KMS-11 (cell line): ENCODE data around the gene SLC37A1.

ENCODE experiments used
- H2AFZ ChIP-seq: fragments of 200-600 bp; sonication (generic); 2 replicates; pipeline ENCODE4 v1.6.1; 2016; ENCODE audit warnings: antibody characterized with exemption, mixed run types, low read depth
- H3K27ac ChIP-seq: fragments of 200-600 bp; sonication (generic); 2 replicates; pipeline ENCODE4 v1.6.1; 2016; ENCODE audit warnings: mild to moderate bottlenecking, mixed run types
- H3K27me3 ChIP-seq: fragments of 200-600 bp; sonication (generic); 2 replicates; pipeline ENCODE4 v1.6.1; 2017; ENCODE audit warnings: mild to moderate bottlenecking, low read depth, mixed run types, moderate library complexity; ENCODE audit not compliant: insufficient read depth
- H3K36me3 ChIP-seq: fragments of 200-600 bp; sonication (generic); 2 replicates; pipeline ENCODE4 v1.6.1; 2017; ENCODE audit warnings: mild to moderate bottlenecking, mixed run types; ENCODE audit not compliant: insufficient read depth
- H3K4me1 ChIP-seq: fragments of 200-600 bp; sonication (generic); 2 replicates; pipeline ENCODE4 v1.6.1; 2016; ENCODE audit warnings: mild to moderate bottlenecking, low read depth, mixed run types; ENCODE audit not compliant: poor library complexity, severe bottlenecking
- H3K4me2 ChIP-seq: fragments of 200-600 bp; sonication (generic); 2 replicates; pipeline ENCODE4 v1.7.0; 2016; ENCODE audit warnings: mild to moderate bottlenecking, mixed run types
- H3K4me3 ChIP-seq: fragments of 200-600 bp; sonication (generic); IDR thresholded peaks from 2 replicates; pipeline ENCODE4 v1.6.1; 2017; ENCODE audit warnings: low read depth, low read length, mixed read lengths; ENCODE audit not compliant: insufficient read depth
- H3K79me2 ChIP-seq: fragments of 200-600 bp; sonication (generic); 2 replicates; pipeline ENCODE4 v1.6.1; 2016; ENCODE audit warnings: low read depth, mixed run types; ENCODE audit not compliant: insufficient read depth
- H3K9ac ChIP-seq: fragments of 200-600 bp; sonication (generic); 2 replicates; pipeline ENCODE4 v1.6.1; 2016; ENCODE audit warnings: mild to moderate bottlenecking, mixed run types
- H4K20me1 ChIP-seq: fragments of 200-600 bp; sonication (generic); 2 replicates; pipeline ENCODE4 v1.6.1; 2016; ENCODE audit warnings: mild to moderate bottlenecking, mixed run types; ENCODE audit not compliant: insufficient read depth
- TF ChIP-seq, protein P1 (sequence below): fragments of 200-600 bp; sonication (generic); conservative IDR thresholded peaks from 2 replicates; pipeline ENCODE4 v1.6.1; 2017; ENCODE audit warnings: low read depth, mild to moderate bottlenecking, antibody characterized with exemption, low read length, moderate library complexity, mixed read lengths

SLC37A1 gene

DNA sequence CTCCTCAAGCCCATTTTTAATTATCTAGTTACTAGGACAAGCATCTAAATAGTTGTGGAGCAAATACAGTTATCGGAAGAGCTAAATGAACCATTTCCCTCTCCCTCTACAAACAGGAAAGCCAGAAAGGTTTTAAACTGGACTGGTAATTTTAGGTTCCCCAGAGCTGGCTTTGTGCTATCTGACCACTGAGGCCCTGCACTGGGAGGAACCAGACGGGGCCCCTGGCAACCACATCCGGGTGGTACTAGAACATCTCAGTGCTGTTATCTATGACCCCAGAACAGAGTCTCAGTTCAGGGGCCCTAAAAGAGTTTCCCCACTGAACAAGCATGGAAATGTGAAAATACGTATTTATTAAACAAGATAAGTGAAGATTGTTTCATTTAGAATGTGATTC is 9.9 kb upstream of the SLC37A1 start:
- Histone ChIP-seq H3K4me1 (peaks cover 4% of the 10 kb centered on the region), H3K4me3 (no peak overlapping the region)

DNA sequence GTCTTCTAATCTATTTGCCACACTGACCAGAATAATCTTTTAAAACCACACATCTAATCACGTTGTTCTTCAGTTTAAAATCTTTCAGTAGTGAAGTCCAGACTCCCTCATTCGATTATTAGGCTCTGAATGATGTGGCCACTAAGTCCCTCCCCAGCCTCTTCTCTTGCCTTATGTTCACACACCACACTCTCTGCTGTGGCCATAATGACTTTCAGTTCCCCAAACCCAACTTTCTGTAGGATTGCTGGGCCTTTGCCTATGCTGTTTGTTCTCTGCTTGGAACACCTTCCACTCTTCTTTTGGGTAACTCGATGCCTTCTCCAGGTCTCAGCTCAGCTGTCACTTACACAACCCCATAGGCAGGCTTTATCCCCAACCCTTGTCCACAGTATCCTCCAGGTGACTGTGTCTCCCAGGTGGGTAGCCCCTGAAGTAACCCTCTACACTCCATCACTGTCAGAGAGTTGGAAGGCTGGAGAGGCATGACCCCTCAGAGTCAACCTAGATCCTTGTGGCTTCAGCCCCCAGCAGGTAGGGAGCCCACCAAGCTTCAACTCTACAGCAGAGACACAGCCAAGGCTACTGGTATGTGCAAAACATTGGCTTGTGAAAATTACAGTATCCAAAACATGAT is 8.4 kb upstream of the SLC37A1 start:
- no peaks in the 10 kb centered on the region for H3K36me3 ChIP-seq
- no peaks in the 10 kb centered on the region for H3K27me3 ChIP-seq
- H3K79me2 ChIP-seq, result no peaks in the 10 kb centered on the region
- TF ChIP-seq, protein P1, sequence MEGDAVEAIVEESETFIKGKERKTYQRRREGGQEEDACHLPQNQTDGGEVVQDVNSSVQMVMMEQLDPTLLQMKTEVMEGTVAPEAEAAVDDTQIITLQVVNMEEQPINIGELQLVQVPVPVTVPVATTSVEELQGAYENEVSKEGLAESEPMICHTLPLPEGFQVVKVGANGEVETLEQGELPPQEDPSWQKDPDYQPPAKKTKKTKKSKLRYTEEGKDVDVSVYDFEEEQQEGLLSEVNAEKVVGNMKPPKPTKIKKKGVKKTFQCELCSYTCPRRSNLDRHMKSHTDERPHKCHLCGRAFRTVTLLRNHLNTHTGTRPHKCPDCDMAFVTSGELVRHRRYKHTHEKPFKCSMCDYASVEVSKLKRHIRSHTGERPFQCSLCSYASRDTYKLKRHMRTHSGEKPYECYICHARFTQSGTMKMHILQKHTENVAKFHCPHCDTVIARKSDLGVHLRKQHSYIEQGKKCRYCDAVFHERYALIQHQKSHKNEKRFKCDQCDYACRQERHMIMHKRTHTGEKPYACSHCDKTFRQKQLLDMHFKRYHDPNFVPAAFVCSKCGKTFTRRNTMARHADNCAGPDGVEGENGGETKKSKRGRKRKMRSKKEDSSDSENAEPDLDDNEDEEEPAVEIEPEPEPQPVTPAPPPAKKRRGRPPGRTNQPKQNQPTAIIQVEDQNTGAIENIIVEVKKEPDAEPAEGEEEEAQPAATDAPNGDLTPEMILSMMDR, result no peak
- peaks cover 4% of the 10 kb centered on the region for H3K4me1 ChIP-seq
- H3K4me2 ChIP-seq, result no peak overlapping the region
- H3K27ac ChIP-seq, result no peak overlapping the region
- H4K20me1 ChIP-seq, result no peaks in the 10 kb centered on the region
- no peak overlapping the region for H3K9ac ChIP-seq
- H2AFZ ChIP-seq, result no peak overlapping the region
- no peak overlapping the region for H3K4me3 ChIP-seq

More for the DNA sequence above, 9.9 kb upstream of the SLC37A1 start:
- H3K36me3 ChIP-seq, result no peaks in the 10 kb centered on the region
- no peak overlapping the region for H3K4me2 ChIP-seq
- H3K27me3 ChIP-seq, result no peaks in the 10 kb centered on the region
- TF ChIP-seq, protein P1, result no peak
- H2AFZ ChIP-seq, result no peak overlapping the region
- H4K20me1 ChIP-seq, result no peaks in the 10 kb centered on the region
- no peaks in the 10 kb centered on the region for H3K79me2 ChIP-seq
- no peak overlapping the region for H3K27ac ChIP-seq
- no peak overlapping the region for H3K9ac ChIP-seq

DNA sequence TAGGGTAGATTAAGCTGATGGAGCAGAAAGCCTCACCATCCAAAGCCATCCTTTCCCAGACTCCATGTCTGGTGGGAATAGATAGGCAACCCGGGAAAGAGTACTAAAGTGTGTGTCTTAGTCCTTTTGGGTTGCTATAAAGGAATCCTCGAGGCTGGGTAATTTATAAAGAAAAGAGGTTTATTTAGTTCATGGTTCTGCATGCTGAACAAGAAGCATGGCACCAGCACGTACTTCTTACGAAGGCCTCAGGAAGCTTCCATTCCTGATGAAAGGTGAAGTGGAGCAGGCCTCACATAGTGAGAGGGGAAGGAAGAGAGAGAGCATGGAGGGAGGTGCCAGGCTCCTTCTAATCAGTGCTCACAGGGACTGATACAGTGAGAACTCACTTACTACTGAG is 6.2 kb upstream of the SLC37A1 start:
- Histone ChIP-seq H2AFZ (no peak overlapping the region), H3K27me3 (no peaks in the 10 kb centered on the region), H3K4me1 (peaks cover 4% of the 10 kb centered on the region), H3K9ac (no peak overlapping the region), H4K20me1 (no peaks in the 10 kb centered on the region), H3K4me2 (no peak overlapping the region), H3K4me3 (no peak overlapping the region), H3K79me2 (no peaks in the 10 kb centered on the region), H3K27ac (no peak overlapping the region), H3K36me3 (no peaks in the 10 kb centered on the region)
- TF ChIP-seq, protein P1, result no peak

DNA sequence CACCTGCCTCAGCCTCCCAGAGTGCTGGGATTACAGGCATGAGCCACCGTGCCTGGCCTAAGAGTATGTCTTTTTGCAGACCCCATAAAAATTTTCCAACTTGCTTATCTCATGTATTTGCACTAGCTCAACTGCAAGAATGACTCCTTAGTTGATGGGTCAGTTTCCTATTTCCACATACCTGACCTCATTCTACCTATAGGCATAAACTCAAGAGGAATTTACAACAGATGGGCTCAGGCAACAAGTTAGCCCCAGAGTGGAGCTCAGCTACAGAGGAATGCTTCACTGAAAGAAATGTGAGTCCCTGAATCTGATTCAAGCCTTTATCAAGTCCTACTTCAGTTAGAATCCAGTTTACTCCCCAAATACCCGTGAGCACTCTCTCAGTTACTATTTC is 5.3 kb upstream of the SLC37A1 start:
- H2AFZ ChIP-seq, result no peak overlapping the region
- no peak overlapping the region for H3K9ac ChIP-seq
- H3K27me3 ChIP-seq, result no peaks in the 10 kb centered on the region; the same call in 1 of the 2 replicates
- no peak overlapping the region for H3K4me2 ChIP-seq
- H3K36me3 ChIP-seq, result no peaks in the 10 kb centered on the region
- H3K4me1 ChIP-seq, result peaks cover 7% of the 10 kb centered on the region
- no peak overlapping the region for H3K27ac ChIP-seq
- TF ChIP-seq, protein P1, result no peak
- no peaks in the 10 kb centered on the region for H3K79me2 ChIP-seq
- no peak overlapping the region for H3K4me3 ChIP-seq
- no peaks in the 10 kb centered on the region for H4K20me1 ChIP-seq
